Measurements from ENCODE around the gene GKN1.
A peak's percentile ranks its signal among the peaks of the same experiment; 100 is the strongest.

The GKN1 gene

GRCh38 chr2:69026026-69026425 is 51.6 kb downstream of the GKN1 start:
- DNase-seq: no peak
- H3K4me2 ChIP-seq (ENCODE audit: insufficient read depth, low read length): no peak overlapping the region

DNA sequence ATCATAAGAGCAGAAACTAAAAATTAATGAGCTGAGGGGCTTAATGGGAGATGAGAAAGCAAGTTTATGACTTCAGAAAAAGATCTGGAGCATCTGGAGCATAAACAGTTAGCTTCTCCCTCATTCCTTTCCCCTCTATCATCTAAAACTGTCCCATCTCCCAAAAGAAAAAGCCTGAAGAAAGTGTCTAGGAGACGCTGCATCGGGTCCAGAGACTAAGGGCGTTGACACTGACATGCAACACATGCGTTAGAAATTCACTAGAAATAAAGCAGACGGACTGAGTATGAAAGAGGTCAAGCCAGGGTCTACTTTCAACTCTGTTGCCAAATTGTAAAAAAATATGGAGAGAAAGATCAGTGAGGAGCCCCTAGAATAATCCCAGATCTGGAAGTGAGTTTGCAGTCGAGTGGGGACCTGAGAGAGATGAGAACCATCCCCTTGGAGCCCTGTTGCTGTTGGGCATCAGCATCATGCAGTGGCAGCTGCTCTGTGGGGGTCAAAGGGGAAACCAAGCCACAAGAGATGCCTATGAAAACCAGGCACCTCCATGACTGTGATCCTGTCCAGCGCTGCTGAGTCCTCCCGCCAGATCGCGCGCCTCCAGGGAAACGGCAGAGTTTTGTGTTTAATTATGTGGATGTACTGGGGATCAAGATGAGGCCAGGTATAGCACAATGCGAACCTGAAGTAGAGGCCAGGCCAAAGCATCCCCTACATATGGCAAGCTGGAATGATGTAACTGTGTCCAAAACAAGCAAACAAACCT is 52.4 kb downstream of the GKN1 start:
- H3K27me3 ChIP-seq (ENCODE audit: insufficient read depth, low read length, poor library complexity): no peaks in the 10 kb centered on the region
- H3K36me3 ChIP-seq (ENCODE audit: insufficient read depth, low read length): no peaks in the 10 kb centered on the region
- H3K9me3 ChIP-seq (ENCODE audit: insufficient read depth, low read length, severe bottlenecking): peaks cover 7% of the 10 kb centered on the region
- H2AFZ ChIP-seq (ENCODE audit: low read depth, low read length): no peak overlapping the region
- ATAC-seq (ENCODE audit: insufficient read depth, low read depth): no peak
- no peak overlapping the region for H3K4me2 ChIP-seq (ENCODE audit: insufficient read depth, low read length)
- peaks cover 29% of the 10 kb centered on the region; the same call in 1 of the 2 replicates for H3K79me2 ChIP-seq (ENCODE audit: insufficient read depth, low read length)
- TF ChIP-seq, protein P1, sequence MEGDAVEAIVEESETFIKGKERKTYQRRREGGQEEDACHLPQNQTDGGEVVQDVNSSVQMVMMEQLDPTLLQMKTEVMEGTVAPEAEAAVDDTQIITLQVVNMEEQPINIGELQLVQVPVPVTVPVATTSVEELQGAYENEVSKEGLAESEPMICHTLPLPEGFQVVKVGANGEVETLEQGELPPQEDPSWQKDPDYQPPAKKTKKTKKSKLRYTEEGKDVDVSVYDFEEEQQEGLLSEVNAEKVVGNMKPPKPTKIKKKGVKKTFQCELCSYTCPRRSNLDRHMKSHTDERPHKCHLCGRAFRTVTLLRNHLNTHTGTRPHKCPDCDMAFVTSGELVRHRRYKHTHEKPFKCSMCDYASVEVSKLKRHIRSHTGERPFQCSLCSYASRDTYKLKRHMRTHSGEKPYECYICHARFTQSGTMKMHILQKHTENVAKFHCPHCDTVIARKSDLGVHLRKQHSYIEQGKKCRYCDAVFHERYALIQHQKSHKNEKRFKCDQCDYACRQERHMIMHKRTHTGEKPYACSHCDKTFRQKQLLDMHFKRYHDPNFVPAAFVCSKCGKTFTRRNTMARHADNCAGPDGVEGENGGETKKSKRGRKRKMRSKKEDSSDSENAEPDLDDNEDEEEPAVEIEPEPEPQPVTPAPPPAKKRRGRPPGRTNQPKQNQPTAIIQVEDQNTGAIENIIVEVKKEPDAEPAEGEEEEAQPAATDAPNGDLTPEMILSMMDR (IDR thresholded peaks at IDR 0.05; ENCODE audit: borderline replicate concordance, extremely low read depth, low read length, poor library complexity, severe bottlenecking): no peak
- no peak for TF ChIP-seq EZH2 (IDR thresholded peaks at IDR 0.05; ENCODE audit: borderline replicate concordance, low read depth, low read length, severe bottlenecking)
- H3K27ac ChIP-seq (ENCODE audit: low read length): no peak overlapping the region
- no peak overlapping the region for H3K9ac ChIP-seq (ENCODE audit: low read depth, low read length)
- H3K4me1 ChIP-seq (ENCODE audit: insufficient read depth, low read length): no peaks in the 10 kb centered on the region
- no peak overlapping the region for H3K4me3 ChIP-seq (ENCODE audit: low read depth in 1 of 2, low read length in 2 of 2)
- no peak for DNase-seq
- H4K20me1 ChIP-seq (ENCODE audit: insufficient read depth, low read length): peaks cover 3% of the 10 kb centered on the region; the same call in 1 of the 2 replicates

More at GRCh38 chr2:69026026-69026425, 51.6 kb downstream of the GKN1 start:
- no peak overlapping the region for H3K9ac ChIP-seq (ENCODE audit: low read depth, low read length)
- no peak overlapping the region for H3K27ac ChIP-seq (ENCODE audit: low read length)
- peaks cover 7% of the 10 kb centered on the region for H3K9me3 ChIP-seq (ENCODE audit: insufficient read depth, low read length, severe bottlenecking)
- no peaks in the 10 kb centered on the region for H3K36me3 ChIP-seq (ENCODE audit: insufficient read depth, low read length)
- peaks cover 3% of the 10 kb centered on the region; the same call in 1 of the 2 replicates for H4K20me1 ChIP-seq (ENCODE audit: insufficient read depth, low read length)
- no peak overlapping the region for H3K4me3 ChIP-seq (ENCODE audit: low read depth in 1 of 2, low read length in 2 of 2)
- no peak for TF ChIP-seq EZH2 (IDR thresholded peaks at IDR 0.05; ENCODE audit: borderline replicate concordance, low read depth, low read length, severe bottlenecking)
- TF ChIP-seq, protein P1 (IDR thresholded peaks at IDR 0.05; ENCODE audit: borderline replicate concordance, extremely low read depth, low read length, poor library complexity, severe bottlenecking): peak; percentile 52
- H3K4me1 ChIP-seq (ENCODE audit: insufficient read depth, low read length): no peaks in the 10 kb centered on the region
- H3K27me3 ChIP-seq (ENCODE audit: insufficient read depth, low read length, poor library complexity): no peaks in the 10 kb centered on the region
- ATAC-seq (ENCODE audit: insufficient read depth, low read depth): no peak
- no peak overlapping the region for H2AFZ ChIP-seq (ENCODE audit: low read depth, low read length)
- H3K79me2 ChIP-seq (ENCODE audit: insufficient read depth, low read length): peaks cover 30% of the 10 kb centered on the region; the same call in 1 of the 2 replicates
